GM06990 (cell line): ENCODE results near the gene AVPR2.

Experiments used
- DNase-seq: peaks from one replicate; pipeline ENCODE4 v3.0.0-alpha.2; 2011; ENCODE audit not compliant: insufficient read length; ENCODE audit errors: extremely low read depth
- H3K27me3 ChIP-seq: replicated peaks from 2 replicates; pipeline ENCODE4 v1.6.0; 2011; ENCODE audit warnings: low read length; ENCODE audit not compliant: control insufficient read depth, insufficient read depth
- H3K36me3 ChIP-seq: 2 replicates; pipeline ENCODE4 v1.5.1; 2011; ENCODE audit warnings: low read length; ENCODE audit not compliant: control insufficient read depth, insufficient read depth
- H3K4me3 ChIP-seq: replicated peaks from 2 replicates; pipeline ENCODE4 v1.5.1; 2011; ENCODE audit warnings: low read depth, mild to moderate bottlenecking, control low read depth, low read length
- CTCF ChIP-seq: IDR thresholded peaks from 2 replicates; pipeline ENCODE4 v1.5.1; 2011; ENCODE audit warnings: low read length, control low read depth, mild to moderate bottlenecking, inconsistent platforms; ENCODE audit not compliant: insufficient read depth, poor library complexity, severe bottlenecking

The AVPR2 gene

GRCh38 chrX:153865685-153866084, 38.8 kb upstream of the AVPR2 start:
- no peak for DNase-seq
- no peak for TF ChIP-seq CTCF
- Histone ChIP-seq H3K36me3 (no peaks in the 10 kb centered on the region), H3K27me3 (no peaks in the 10 kb centered on the region; the same call in none of the 2 replicates), H3K4me3 (no peak overlapping the region)

GRCh38 chrX:153866302-153867019, 38.0 kb upstream of the AVPR2 start:
- TF ChIP-seq CTCF: no peak
- Histone ChIP-seq H3K36me3 (no peaks in the 10 kb centered on the region), H3K4me3 (no peak overlapping the region), H3K27me3 (no peaks in the 10 kb centered on the region; the same call in 1 of the 2 replicates)
- no peak for DNase-seq

- no peaks in the 10 kb centered on the region for H3K36me3 ChIP-seq
- DNase-seq: no peak
- H3K27me3 ChIP-seq: no peaks in the 10 kb centered on the region; the same call in 1 of the 2 replicates
- no peak for TF ChIP-seq CTCF
- H3K4me3 ChIP-seq: no peak overlapping the region
These were observed 37.3 kb upstream of the AVPR2 start for GRCh38 chrX:153867139-153867538.

- DNase-seq: no peak
- H3K4me3 ChIP-seq: no peak overlapping the region
- no peaks in the 10 kb centered on the region for H3K36me3 ChIP-seq
- no peaks in the 10 kb centered on the region; the same call in 1 of the 2 replicates for H3K27me3 ChIP-seq
- no peak for TF ChIP-seq CTCF
These were observed 36.8 kb upstream of the AVPR2 start for GRCh38 chrX:153867671-153868070.

GRCh38 chrX:153868576-153869472, 35.6 kb upstream of the AVPR2 start:
- TF ChIP-seq CTCF: no peak
- Histone ChIP-seq H3K4me3 (no peak overlapping the region), H3K36me3 (no peaks in the 10 kb centered on the region), H3K27me3 (no peaks in the 10 kb centered on the region; the same call in 1 of the 2 replicates)
- no peak for DNase-seq
